Activated CD4-positive, alpha-beta T cell treated with anti-CD3 and anti-CD28 coated beads, Interleukin-2, amount 50 U/mL, for 16 hours (primary cell): Measurements from ENCODE around the gene NPIPB8.
"Not testable (repeated sequence)": the region's sequence is repeated elsewhere in the genome, so short reads cannot be mapped to it uniquely, and the experiment has no call there.

Experiments
- DNase-seq: peaks from one replicate; pipeline ENCODE4 v3.0.0-alpha.2; 2020

The NPIPB8 gene

GRCh38 chr16:28607681-28608495, 30.0 kb upstream of the NPIPB8 start:
- DNase-seq: not testable (repeated sequence)

- DNase-seq: not testable (repeated sequence)
Measured at GRCh38 chr16:28608496-28608808, 29.4 kb upstream of the NPIPB8 start.

GRCh38 chr16:28608867-28609596, 28.8 kb upstream of the NPIPB8 start:
- not testable (repeated sequence) for DNase-seq

GRCh38 chr16:28609631-28610594, 28.0 kb upstream of the NPIPB8 start, which contains the start of gene SULT1A1:
SULT1A1 (minus strand) TSS chr16:28610044; CDS start chr16:28608855, 1,189 bp downstream.
- no peak for DNase-seq

- no peak for DNase-seq
Measured at GRCh38 chr16:28610595-28611191, 27.2 kb upstream of the NPIPB8 start.

GRCh38 chr16:28612359-28613280, 25.2 kb upstream of the NPIPB8 start:
- DNase-seq: not testable (repeated sequence)

GRCh38 chr16:28613912-28614311, 24.0 kb upstream of the NPIPB8 start:
- not testable (repeated sequence) for DNase-seq

GRCh38 chr16:28614561-28614960, 23.3 kb upstream of the NPIPB8 start:
- DNase-seq: not testable (repeated sequence)

GRCh38 chr16:28615486-28616223, 22.2 kb upstream of the NPIPB8 start:
- peak; percentile 35 for DNase-seq

- not testable (repeated sequence) for DNase-seq
Measured at GRCh38 chr16:28616224-28616577, 21.7 kb upstream of the NPIPB8 start.

GRCh38 chr16:28616636-28617035, 21.2 kb upstream of the NPIPB8 start:
- no peak for DNase-seq

- no peak for DNase-seq
Measured at GRCh38 chr16:28617874-28618273, 20.0 kb upstream of the NPIPB8 start.

- DNase-seq: not testable (repeated sequence)
Measured at GRCh38 chr16:28620316-28620715, 17.5 kb upstream of the NPIPB8 start.

GRCh38 chr16:28621481-28622155, 16.2 kb upstream of the NPIPB8 start:
- no peak for DNase-seq

- not testable (repeated sequence) for DNase-seq
Measured at GRCh38 chr16:28622532-28623171, 15.2 kb upstream of the NPIPB8 start.

- DNase-seq: peak; percentile 68
Measured at GRCh38 chr16:28623172-28623711, 14.6 kb upstream of the NPIPB8 start.

- not testable (repeated sequence) for DNase-seq
Measured at GRCh38 chr16:28630905-28631304, 7.0 kb upstream of the NPIPB8 start.

GRCh38 chr16:28636093-28636823, 1.6 kb upstream of the NPIPB8 start:
- not testable (repeated sequence) for DNase-seq
